ACHN (cell line): ENCODE measurements around the gene MBOAT1.
"Not testable (repeated sequence)": the region's sequence is repeated elsewhere in the genome, so short reads cannot be mapped to it uniquely, and the experiment has no call there.

Experiments used
- DNase-seq: peaks from one replicate; pipeline ENCODE4 v3.0.0-alpha.2; 2015
- in situ Hi-C: cut with HindIII; loops from 2 replicates; pipeline ENCODE4 v1.10.0; 2017; ENCODE audit warnings: low sequenced_read_pairs, low pct_ligation_motif_present, low pct_unique_long_range_greater_than_20kb

Gene MBOAT1

GRCh38 chr6:20212392-20213111, at the start of gene MBOAT1:
MBOAT1 (minus strand) TSS chr6:20212469; CDS start chr6:20212234, 235 bp downstream.
- DNase-seq, result peak; percentile 89
- in situ Hi-C loops, result no loop called here

DNA sequence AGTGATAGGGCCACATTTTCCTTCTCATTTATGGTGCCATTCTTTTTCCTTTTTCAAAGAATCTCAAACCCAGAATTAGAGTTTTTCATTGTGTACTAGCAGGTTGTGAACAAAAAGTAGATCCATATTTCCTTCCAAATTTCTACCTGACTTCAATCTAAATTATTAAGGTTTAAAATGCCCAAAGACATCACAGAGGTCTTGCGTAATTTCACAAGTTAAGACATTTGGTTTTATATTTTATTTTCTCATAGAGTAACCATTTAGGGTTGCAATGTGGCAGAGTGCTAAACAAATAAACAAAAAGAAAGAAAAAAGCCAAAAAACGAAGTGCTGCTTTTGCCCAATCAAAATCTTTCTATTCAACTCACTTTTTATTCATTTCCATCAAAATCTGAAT, 49.4 kb upstream of the MBOAT1 start:
- no peak for DNase-seq

DNA sequence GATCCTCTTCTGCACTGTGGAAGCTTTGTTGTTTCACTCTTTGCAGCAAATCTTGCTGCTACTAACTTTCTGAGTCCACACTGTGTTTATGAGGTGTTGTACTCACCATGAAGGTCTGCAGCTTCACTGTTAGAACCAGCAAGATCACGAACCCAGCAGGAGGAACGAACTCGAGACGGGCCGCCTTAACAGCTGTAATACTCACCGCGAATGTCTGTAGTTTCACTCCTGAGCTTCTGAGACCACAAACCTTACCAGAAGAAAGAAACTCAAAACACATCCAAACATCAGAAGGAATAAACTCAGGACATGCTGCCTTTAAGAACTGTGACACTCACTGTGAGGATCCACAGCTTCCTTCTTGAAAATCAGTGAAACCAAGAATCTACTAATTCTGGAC, 48.1 kb upstream of the MBOAT1 start:
- in situ Hi-C loops, result no loop called here
- DNase-seq, result no peak

More for the DNA sequence above, 49.4 kb upstream of the MBOAT1 start:
- in situ Hi-C loops, result no loop called here

- in situ Hi-C loops, result no loop called here
Observed at GRCh38 chr6:20259316-20260049, 47.2 kb upstream of the MBOAT1 start.

GRCh38 chr6:20255428-20255827, 43.2 kb upstream of the MBOAT1 start:
- in situ Hi-C loops, result no loop called here
- no peak for DNase-seq

More at GRCh38 chr6:20259316-20260049, 47.2 kb upstream of the MBOAT1 start:
- no peak for DNase-seq

DNA sequence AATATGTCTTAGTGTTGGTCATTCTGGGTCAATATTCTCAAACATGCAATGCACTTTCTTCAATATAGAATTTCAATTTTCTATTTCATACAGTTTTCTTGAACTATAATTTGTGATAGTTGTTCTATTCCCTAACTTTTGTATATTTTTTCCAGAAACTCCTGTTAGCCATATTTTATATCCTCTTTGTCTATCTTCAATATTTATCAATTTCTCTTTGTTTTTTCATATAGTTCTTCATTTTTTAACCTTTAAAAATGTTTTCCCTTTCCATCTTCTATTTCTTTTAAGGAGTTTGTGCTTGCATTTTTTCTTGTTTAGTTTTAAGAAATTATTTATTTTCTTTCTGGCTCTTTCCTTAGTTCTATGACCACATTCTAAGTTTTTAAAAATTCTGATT, 42.0 kb upstream of the MBOAT1 start:
- in situ Hi-C loops, result no loop called here
- DNase-seq, result no peak

GRCh38 chr6:20253021-20253420, 40.8 kb upstream of the MBOAT1 start:
- no peak for DNase-seq
- in situ Hi-C loops, result no loop called here

DNA sequence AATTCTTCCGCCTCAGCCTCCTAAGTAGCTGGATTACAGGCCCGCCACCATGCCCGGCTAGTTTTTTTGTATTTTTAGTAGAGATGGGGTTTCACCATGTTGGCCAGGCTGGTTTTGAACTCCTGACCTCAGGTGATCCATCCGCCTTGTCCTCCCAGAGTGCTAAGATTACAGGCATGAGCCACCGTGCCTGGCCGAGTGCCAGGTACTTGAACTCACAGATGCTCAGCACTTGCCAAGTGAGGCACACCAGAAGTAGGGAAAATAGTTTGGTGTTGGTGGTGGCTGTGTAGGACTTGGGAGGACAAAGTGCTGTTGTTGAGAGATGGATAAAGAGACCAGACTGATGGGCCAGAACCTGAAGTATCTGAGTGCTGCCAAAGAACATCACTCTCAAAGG, 40.0 kb upstream of the MBOAT1 start:
- DNase-seq, result no peak
- in situ Hi-C loops, result no loop called here

- in situ Hi-C loops, result no loop called here
- DNase-seq, result no peak
Observed at GRCh38 chr6:20251525-20251924, 39.3 kb upstream of the MBOAT1 start.

GRCh38 chr6:20246125-20246524, 33.9 kb upstream of the MBOAT1 start:
- no peak for DNase-seq
- in situ Hi-C loops, result no loop called here

DNA sequence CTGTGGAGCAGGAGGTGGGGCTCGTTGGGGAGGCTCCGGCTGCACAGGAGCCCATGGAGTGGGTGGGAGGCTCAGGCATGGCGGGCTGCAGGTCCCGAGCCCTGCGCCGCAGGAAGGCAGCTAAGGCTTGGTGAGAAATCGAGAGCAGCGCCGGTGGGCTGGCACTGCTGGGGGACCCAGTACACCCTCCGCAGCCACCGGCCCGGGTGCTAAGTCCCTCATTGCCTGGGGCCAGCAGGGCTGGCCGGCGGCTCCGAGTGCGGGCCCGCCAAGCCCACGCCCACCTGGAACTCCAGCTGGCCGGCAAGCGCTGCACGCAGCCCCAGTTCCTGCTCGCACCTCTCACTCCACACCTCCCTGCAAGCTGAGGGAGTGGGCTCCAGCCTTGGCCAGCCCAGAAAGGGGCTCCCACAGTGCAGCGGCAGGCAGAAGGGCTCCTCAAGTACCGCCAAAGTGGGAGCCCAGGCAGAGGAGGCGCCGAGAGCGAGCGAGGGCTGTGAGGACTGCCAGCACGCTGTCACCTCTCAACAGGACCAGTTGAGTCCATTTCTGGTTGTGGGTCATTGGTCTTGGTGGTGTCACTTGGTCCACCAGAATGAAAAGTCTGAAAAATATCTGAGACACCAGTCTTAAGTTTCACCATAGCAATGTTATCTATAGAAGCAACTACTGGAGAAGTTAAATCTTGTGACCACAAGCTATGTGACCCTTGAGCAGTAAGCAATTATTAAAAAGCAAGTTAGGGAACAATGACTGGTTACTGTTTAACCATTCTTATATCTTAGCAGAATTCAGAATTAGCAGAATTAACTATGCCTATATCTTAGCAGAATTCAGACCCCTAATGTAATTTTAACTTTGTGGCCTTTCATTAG, 32.8 kb upstream of the MBOAT1 start:
- DNase-seq, in situ Hi-C loops: not testable (repeated sequence)

- DNase-seq, result no peak
- in situ Hi-C loops, result no loop called here
Observed at GRCh38 chr6:20243288-20243687, 31.0 kb upstream of the MBOAT1 start.

DNA sequence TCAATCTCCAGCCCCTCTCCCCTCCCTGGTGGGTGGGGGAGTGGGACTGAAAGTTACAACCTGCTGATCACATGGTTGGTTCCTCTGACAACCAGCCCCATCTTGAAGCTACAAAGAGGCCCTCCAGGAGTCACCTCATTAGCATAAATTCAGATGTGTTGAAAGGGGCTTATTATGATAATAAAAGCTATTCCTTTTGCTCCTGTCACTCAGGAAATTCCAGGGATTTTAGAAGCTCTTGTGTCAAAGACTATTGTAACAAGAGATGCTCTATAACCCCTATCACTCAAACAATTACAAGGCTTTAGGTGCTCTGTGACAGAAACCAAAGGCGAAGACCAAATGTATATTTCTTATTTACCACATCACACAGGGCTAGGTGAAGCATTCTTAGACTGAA, 30.1 kb upstream of the MBOAT1 start:
- in situ Hi-C loops, result no loop called here
- no peak for DNase-seq

- in situ Hi-C loops, result no loop called here
- DNase-seq, result no peak
Observed at GRCh38 chr6:20241102-20241501, 28.8 kb upstream of the MBOAT1 start.

DNA sequence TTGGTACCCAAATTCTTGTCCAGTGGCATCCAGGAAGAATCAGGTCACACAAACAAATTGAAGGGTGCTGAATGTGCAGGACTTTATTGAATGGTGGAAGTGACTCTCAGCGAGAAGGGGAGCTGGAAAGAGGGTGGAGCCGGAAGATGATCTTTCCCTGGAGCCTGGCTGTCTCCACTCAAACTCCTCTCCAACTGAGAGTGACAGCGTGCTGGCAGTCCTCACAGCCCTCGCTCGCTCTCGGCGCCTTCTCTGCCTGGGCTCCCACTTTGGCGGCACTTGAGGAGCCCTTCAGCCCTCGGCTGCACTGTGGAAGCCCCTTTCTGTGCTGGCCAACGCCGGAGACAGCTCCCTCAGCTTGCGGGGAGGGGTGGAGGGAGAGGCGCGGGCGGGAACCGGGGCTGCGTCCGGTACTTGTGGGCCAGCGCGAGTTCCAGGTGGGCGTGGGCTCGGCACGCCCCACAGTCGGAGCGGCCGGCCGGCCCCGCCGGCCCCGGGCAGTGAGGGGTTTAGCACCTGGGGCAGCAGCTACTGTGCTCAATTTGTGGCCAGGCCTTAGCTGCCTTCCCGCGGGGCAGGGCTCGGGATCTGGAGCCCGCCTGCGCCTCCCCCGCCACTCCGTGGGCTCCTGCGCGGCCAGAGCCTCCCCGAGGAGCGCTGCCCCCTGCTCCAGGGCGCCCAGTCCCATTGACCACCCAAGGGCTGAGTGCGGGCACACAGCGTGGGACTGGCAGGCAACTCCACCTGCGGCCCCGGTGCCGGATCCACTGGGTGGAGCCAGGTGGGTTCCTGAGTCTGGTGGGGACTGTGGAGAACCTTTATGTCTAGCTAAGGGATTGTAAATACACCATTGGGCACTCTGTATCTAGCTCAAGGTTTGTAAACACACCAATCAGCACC, 26.7 kb upstream of the MBOAT1 start:
- no peak for DNase-seq

DNA sequence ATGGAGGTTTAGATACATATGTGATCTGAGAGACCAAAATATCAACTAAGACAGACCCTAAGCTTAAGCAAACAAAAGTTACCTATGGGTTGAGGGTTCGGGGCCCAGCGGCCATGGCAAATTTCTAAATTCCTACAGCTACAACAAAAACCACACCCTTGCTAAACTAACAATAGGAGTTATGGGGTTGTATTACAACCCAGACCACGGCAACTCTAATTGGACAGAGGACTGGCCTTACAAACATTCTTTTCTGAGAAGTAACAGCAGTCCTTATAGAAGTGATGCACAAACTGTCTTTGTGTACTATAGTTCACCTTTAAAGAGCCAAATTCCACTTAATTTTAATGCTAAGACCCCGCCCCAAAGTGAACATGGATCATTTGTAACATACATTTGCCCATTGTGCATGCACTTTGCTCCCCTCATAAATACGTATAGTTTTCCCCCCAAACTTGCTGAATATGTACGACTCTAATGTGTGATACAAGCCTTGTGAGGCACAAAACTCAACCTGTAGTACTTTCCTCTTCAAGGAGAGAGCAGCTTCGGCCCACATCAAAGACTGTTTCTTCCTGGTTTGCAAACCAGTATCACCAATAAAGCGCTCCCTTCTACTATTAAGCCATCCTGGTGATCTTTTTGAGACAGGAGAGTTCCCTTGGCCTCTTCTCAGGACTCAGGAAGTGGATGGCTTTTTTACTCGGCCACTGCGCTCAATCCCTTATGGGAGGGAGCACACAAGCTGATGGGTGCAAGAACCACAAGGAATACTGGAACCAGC, 25.6 kb upstream of the MBOAT1 start:
- no peak for DNase-seq
- in situ Hi-C loops, result no loop called here

More for the DNA sequence above, 26.7 kb upstream of the MBOAT1 start:
- in situ Hi-C loops, result no loop called here

- DNase-seq, result no peak
- in situ Hi-C loops, result no loop called here
Observed at GRCh38 chr6:20236909-20237600, 24.8 kb upstream of the MBOAT1 start.
